Parathyroid adenoma (tissue), 2 donors: ENCODE measurements around the gene TBC1D23.

ENCODE experiments used
- H2AFZ ChIP-seq: fragments of 300-600 bp; sonication (generic); one replicate; pipeline ENCODE4 v1.7.0; 2017; ENCODE audit warnings: antibody characterized with exemption, mild to moderate bottlenecking
- H3K27ac ChIP-seq: fragments of 300-600 bp; sonication (generic); one replicate; pipeline ENCODE4 v1.7.0; 2017
- H3K27me3 ChIP-seq: fragments of 300-600 bp; sonication (generic); one replicate; pipeline ENCODE4 v1.7.0; 2017; ENCODE audit warnings: low read length; ENCODE audit not compliant: control insufficient read depth, insufficient read depth
- H3K36me3 ChIP-seq: fragments of 300-600 bp; sonication (generic); one replicate; pipeline ENCODE4 v1.7.0; 2017; ENCODE audit warnings: low read length; ENCODE audit not compliant: control insufficient read depth, insufficient read depth
- H3K4me1 ChIP-seq: fragments of 300-600 bp; sonication (generic); one replicate; pipeline ENCODE4 v1.7.0; 2017; ENCODE audit warnings: control low read depth
- H3K4me2 ChIP-seq: fragments of 300-600 bp; sonication (generic); one replicate; pipeline ENCODE4 v1.7.0; 2017; ENCODE audit warnings: low read length
- H3K4me3 ChIP-seq: fragments of 300-600 bp; sonication (generic); one replicate; pipeline ENCODE4 v1.7.0; 2017; ENCODE audit warnings: low read depth, low read length
- H3K79me2 ChIP-seq: fragments of 300-600 bp; sonication (generic); one replicate; pipeline ENCODE4 v1.7.0; 2017; ENCODE audit warnings: control low read depth
- H3K9ac ChIP-seq: fragments of 300-600 bp; sonication (generic); one replicate; pipeline ENCODE4 v1.7.0; 2017; ENCODE audit warnings: mild to moderate bottlenecking
- H3K9me3 ChIP-seq: fragments of 300-600 bp; sonication (generic); one replicate; pipeline ENCODE4 v1.7.0; 2017; ENCODE audit warnings: low read length; ENCODE audit not compliant: control insufficient read depth
- TF ChIP-seq, protein P1 (sequence below): fragments of 300-600 bp; sonication (generic); IDR thresholded peaks from one replicate; pipeline ENCODE4 v1.7.0; 2017; ENCODE audit warnings: antibody characterized with exemption, mild to moderate bottlenecking
- donor health status: primary hyperparathyroidism.

Gene TBC1D23

GRCh38 chr3:100358413-100358812, 97.6 kb downstream of the TBC1D23 start:
- Histone ChIP-seq H3K9me3 (no peaks in the 10 kb centered on the region), H3K4me3 (no peak overlapping the region), H2AFZ (no peak overlapping the region), H3K27me3 (no peaks in the 10 kb centered on the region), H3K9ac (no peak overlapping the region), H3K36me3 (no peaks in the 10 kb centered on the region), H3K4me2 (no peak overlapping the region), H3K27ac (no peak overlapping the region), H3K4me1 (no peaks in the 10 kb centered on the region), H3K79me2 (no peaks in the 10 kb centered on the region)
- TF ChIP-seq, protein P1, sequence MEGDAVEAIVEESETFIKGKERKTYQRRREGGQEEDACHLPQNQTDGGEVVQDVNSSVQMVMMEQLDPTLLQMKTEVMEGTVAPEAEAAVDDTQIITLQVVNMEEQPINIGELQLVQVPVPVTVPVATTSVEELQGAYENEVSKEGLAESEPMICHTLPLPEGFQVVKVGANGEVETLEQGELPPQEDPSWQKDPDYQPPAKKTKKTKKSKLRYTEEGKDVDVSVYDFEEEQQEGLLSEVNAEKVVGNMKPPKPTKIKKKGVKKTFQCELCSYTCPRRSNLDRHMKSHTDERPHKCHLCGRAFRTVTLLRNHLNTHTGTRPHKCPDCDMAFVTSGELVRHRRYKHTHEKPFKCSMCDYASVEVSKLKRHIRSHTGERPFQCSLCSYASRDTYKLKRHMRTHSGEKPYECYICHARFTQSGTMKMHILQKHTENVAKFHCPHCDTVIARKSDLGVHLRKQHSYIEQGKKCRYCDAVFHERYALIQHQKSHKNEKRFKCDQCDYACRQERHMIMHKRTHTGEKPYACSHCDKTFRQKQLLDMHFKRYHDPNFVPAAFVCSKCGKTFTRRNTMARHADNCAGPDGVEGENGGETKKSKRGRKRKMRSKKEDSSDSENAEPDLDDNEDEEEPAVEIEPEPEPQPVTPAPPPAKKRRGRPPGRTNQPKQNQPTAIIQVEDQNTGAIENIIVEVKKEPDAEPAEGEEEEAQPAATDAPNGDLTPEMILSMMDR, result no peak

DNA sequence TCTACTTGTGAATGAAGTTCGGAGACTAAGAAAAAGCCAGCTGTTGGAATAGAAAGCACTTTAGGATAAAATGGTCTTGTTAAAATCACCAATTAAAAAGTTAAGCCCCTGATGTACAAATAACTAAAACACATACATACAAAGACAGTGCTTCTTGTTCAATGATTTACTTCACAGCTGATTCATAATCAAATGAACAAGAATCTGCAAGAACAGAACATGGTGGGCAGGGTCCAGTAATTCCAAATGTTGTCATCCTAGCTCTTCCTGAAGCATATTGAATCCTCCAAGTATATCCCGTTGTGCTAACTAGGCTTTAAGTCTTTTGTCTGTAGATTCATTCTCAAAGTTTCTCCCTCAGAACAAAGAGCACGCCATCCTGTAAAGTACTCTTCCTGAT, 98.2 kb downstream of the TBC1D23 start:
- Histone ChIP-seq H3K27ac (no peak overlapping the region), H2AFZ (no peak overlapping the region), H3K4me3 (no peak overlapping the region), H3K9ac (no peak overlapping the region), H3K4me1 (no peaks in the 10 kb centered on the region), H3K9me3 (no peaks in the 10 kb centered on the region), H3K36me3 (no peaks in the 10 kb centered on the region), H3K27me3 (no peaks in the 10 kb centered on the region), H3K79me2 (no peaks in the 10 kb centered on the region), H3K4me2 (no peak overlapping the region)
- TF ChIP-seq, protein P1, result no peak

- Histone ChIP-seq H3K4me1 (no peaks in the 10 kb centered on the region), H3K4me3 (no peak overlapping the region)
These were observed 100.1 kb downstream of the TBC1D23 start for GRCh38 chr3:100360757-100361496.

DNA sequence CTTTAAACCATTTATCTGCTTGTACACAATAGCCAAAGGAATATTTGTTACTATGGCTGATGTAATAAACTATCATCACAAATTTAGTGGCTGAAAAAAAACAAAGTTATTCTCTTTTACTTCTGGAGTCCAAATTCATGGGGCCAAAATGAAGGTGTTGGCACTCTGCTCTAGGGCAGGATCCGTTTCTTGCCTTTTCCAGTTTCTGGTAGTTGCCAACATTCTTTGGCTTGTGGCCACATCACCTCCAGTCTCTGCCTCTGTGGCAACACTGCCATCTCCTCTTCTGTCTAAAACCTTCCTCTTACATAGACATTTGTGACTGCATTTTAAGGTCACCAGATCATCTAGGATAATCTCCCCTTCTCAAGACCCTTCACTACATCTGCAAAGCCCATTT, 101.1 kb downstream of the TBC1D23 start:
- Histone ChIP-seq H3K4me2 (no peak overlapping the region), H3K27ac (no peak overlapping the region), H3K4me3 (no peak overlapping the region), H3K27me3 (no peaks in the 10 kb centered on the region), H2AFZ (no peak overlapping the region), H3K9ac (no peak overlapping the region), H3K4me1 (no peaks in the 10 kb centered on the region), H3K79me2 (no peaks in the 10 kb centered on the region), H3K9me3 (no peaks in the 10 kb centered on the region), H3K36me3 (no peaks in the 10 kb centered on the region)
- TF ChIP-seq, protein P1, result no peak

More at GRCh38 chr3:100360757-100361496, 100.1 kb downstream of the TBC1D23 start:
- no peaks in the 10 kb centered on the region for H3K9me3 ChIP-seq
- no peak overlapping the region for H2AFZ ChIP-seq
- H3K79me2 ChIP-seq, result no peaks in the 10 kb centered on the region
- no peaks in the 10 kb centered on the region for H3K27me3 ChIP-seq
- H3K9ac ChIP-seq, result no peak overlapping the region
- H3K36me3 ChIP-seq, result no peaks in the 10 kb centered on the region
- TF ChIP-seq, protein P1, result no peak
- H3K4me2 ChIP-seq, result no peak overlapping the region
- H3K27ac ChIP-seq, result no peak overlapping the region

- no peak overlapping the region for H2AFZ ChIP-seq
- H3K9me3 ChIP-seq, result no peaks in the 10 kb centered on the region
- no peaks in the 10 kb centered on the region for H3K27me3 ChIP-seq
- no peaks in the 10 kb centered on the region for H3K79me2 ChIP-seq
- H3K4me2 ChIP-seq, result no peak overlapping the region
- no peak overlapping the region for H3K4me3 ChIP-seq
- no peaks in the 10 kb centered on the region for H3K36me3 ChIP-seq
- no peaks in the 10 kb centered on the region for H3K4me1 ChIP-seq
- TF ChIP-seq, protein P1, result no peak
- no peak overlapping the region for H3K27ac ChIP-seq
- H3K9ac ChIP-seq, result no peak overlapping the region
These were observed 103.6 kb downstream of the TBC1D23 start for GRCh38 chr3:100364421-100364820.
